Superior temporal gyrus (tissue), 1 donor: ENCODE results near the gene FZD8.

ENCODE experiments used
- DNase-seq: peaks from one replicate; pipeline ENCODE4 v3.0.0-alpha.2; 2016; ENCODE audit errors: extremely low spot score

The FZD8 gene

DNA sequence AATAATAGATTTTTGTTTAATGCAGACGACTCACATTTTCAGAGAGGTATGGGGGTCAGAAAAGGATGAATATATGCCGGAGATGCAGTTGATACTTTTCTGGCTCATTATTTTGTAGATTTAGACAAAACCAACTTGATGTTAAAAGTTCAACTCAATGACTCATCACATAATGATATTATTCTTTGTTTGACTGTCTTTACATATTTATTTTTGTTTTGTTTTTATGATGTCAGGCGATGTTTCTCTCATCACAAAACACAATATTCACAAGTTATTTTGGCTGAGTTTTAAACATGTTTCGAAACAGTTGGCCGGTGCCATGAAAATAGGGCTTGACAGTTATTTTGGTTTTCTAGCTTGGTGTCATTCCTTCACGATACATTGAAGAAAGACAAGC lies 35.7 kb downstream of the FZD8 start:
- no peak for DNase-seq

DNA sequence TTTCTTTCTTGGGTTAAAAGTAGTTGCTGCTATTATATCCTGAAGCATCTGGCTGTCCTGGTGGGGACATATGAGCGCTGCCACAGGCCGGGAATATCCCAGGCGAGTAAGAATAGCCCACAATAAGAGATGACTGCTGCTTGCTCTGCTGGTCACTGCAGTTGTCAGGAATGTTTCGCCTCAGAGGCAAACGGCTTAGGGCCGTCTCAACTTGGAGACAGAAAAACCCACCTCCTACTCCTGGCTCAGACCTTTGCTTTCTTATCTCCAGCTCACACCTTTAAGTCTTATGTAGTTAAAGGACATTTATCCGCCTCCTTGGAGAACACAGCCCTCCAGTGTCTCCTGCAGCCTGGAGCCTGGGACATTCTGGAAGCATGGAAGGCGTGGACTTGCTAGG lies 36.9 kb downstream of the FZD8 start, which contains the start of gene GJD4:
TSS of gene GJD4 (plus strand) at position 151 of the 400 bp plus-strand sequence. CDS start at position 378, 227 bp downstream.
- DNase-seq = no peak

DNA sequence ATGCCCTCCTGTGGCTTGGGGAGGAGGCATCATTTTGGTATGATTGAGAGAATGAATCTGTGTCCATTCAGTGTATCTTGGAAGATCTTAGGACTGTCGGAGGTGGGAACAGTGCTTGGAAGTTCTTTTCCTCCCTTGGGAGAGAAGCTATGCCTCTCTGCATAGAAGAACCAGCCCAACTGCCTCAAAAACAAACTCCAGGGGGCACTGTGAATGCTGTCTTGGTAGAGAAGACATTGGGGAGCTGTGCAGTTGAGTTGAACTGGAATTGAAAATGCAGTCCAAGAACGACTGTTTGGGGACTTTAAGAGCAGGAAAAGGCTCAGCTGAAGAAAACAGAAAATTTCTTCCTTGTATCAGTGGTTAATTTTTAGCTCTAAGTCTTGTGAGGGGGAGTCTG lies 41.9 kb downstream of the FZD8 start:
- DNase-seq = no peak

DNA sequence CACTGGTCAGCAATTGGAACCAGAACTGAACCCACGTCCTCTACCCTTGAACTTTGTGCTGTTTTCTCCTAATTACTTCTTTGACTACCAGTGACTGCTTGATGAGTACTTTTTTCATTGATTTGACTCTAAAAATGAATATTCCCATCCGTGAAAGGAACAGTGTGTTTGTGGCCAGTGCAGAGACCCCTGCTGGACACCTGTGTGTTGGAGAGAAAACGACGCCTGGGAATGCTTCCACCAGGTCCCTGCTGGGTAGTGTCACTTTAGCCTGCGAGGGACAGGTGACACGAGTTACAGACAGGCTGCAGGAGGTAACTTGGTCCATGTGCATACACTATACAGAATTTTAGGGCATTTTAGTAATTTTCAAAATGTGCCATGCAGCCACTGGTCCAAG lies 43.7 kb downstream of the FZD8 start:
- no peak for DNase-seq

DNA sequence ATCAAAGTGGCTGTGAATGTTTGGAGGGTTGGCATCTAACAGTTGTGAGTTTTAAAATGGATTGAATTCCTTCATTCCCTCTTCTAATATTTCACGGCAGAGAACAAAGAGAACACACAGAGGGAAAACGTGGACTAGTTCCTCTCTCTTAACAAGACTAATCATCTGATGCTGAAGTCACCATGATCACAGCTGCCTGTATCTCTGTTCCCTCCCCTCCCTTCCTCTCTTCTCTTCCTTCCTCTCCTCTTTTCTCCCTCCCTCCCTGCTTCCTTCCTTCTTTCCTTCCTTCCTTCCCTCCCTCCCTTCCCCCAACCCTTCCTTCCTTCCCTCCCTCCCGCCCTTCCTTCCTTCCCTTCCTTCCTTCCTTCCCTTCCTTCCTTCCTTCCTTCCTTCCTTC lies 47.0 kb downstream of the FZD8 start:
- DNase-seq = no peak

DNA sequence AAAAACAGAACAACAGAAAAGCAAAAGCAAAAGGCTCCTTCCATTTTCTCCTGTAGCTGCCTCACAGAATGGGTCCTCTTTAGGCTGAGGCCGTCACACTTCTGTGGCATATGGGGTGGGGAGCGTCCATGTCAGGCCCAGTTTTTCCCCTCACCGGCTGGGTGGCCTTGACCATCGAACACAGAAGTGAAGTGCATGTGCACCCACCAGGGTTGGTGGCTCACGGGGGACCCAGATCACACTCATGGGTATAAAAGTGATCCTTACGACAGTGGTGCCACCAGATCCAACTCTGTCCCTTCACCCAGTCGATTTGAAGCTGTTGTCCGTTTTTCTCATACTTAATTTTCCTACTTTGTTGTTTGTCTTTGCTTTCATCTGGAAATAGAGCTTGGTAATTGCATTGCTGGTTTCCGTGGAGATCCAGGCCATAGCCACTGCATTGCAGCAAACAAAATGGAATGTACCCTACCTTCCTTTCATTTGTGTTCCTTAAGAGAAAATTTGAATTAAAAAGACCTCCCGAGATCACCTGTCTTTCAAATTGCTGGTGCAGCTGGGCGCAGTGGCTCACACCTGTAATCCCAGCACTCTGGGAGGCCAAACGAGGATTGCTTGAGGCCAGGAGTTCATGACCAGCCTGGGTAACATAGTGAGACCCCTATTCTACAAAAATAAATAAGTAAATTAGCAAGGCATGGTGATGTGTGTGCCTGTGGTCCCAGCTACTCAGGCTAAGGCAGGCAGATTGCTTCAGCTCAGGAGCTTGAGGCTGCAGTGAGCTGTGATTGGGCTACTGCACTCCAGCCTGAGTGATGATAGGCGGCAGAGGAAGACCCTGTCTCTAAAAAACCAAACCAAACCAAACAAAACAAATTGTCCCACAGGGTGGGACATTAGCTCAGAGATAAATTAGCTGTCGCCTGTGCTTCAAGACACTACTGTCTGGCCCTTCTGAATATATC lies 47.7 kb downstream of the FZD8 start:
- no peak for DNase-seq

DNA sequence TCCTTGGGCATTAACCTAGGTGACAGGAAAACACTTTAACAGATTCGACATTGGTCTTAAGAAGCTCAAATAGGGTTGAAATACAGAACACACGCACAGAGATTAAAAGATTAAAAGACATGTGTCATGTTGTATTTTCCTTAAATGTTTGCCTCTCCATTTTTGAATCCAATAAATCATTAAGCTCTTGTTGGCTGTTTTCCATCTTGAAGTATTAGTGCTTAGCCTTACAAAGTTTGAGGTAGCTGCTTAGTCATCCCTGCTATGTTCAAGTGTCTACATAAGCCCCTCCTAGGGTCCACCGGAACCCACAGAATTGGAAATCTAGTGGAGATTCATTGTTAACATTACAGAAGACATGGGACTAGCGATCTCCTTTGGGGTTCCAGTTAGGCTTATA lies 49.7 kb downstream of the FZD8 start:
- DNase-seq = no peak

DNA sequence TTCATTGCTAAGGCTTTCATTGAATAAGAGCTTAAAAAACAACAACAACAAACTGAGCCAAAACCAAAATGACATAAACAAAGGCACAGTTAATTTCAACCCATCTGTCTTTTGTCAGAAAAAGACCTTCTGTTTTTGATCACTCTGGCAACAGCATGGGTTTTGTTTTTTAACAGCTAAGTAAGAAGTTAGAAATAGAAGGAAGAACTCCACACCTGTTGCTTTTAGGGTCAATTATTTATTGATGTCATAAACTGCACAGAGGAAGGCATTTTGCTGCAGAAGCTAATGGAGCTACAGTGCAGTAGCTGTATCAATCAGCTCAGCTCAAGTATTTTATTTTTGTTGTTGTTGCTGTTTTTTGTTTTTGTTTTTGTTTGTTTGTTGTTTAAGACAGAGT lies 53.3 kb downstream of the FZD8 start:
- no peak for DNase-seq
